Uterus (tissue), 2 donors: Measurements from ENCODE around the gene TMEM175.

Experiments
- POLR2A ChIP-seq, 2 donors: fragments of 450-650 bp; IDR thresholded peaks; one replicate each; pipeline ENCODE4 v1.6.1; 2016; ENCODE audit warnings: antibody characterized with exemption in 2 of 2, mild to moderate bottlenecking in 1 of 2, moderate library complexity in 1 of 2
- TF ChIP-seq, protein P1 (sequence below), 4 experiments: fragments of 200-600 bp in 2 of 4; fragments of 450-650 bp in 2 of 4; sonication (generic) in 2 of 4; IDR thresholded peaks; one replicate each; pipeline ENCODE4 v1.5.1; 2016 to 2019; ENCODE audit warnings: antibody characterized with exemption in 4 of 4, mild to moderate bottlenecking in 2 of 4, moderate library complexity in 1 of 4

DNA sequence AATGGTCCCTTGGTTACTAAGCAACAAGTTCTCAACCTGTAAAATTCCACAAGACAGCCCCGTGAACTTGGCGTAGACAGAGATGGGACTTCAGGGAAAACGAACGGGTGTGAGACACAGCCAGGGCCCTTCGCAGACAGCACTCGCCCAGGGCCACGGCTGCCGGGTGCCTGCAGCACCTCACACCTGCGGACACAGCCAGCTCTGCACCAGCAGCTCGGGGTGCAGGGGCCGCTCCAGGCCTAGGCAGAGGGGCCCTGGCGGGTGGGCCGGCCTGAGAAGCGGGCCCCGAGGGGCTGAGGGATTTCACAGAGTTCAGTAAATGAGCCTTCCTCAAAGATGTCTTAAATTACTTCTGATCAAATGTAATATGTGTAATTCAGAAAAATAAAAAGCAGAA is 34.1 kb upstream of the TMEM175 start:
- TF ChIP-seq POLR2A (IDR thresholded peaks at IDR 0.05): no peak
- TF ChIP-seq, protein P1, sequence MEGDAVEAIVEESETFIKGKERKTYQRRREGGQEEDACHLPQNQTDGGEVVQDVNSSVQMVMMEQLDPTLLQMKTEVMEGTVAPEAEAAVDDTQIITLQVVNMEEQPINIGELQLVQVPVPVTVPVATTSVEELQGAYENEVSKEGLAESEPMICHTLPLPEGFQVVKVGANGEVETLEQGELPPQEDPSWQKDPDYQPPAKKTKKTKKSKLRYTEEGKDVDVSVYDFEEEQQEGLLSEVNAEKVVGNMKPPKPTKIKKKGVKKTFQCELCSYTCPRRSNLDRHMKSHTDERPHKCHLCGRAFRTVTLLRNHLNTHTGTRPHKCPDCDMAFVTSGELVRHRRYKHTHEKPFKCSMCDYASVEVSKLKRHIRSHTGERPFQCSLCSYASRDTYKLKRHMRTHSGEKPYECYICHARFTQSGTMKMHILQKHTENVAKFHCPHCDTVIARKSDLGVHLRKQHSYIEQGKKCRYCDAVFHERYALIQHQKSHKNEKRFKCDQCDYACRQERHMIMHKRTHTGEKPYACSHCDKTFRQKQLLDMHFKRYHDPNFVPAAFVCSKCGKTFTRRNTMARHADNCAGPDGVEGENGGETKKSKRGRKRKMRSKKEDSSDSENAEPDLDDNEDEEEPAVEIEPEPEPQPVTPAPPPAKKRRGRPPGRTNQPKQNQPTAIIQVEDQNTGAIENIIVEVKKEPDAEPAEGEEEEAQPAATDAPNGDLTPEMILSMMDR (IDR thresholded peaks at IDR 0.05): no peak
